Measurements from ENCODE around the gene KCTD18. TPM values are rescaled to one million over a fixed set of nuclear protein-coding genes. Genes with fewer than 3 reads are reported as not detected.

Gene KCTD18
- total and polyA plus RNA-seq, 2 of the 8 experiments (the other 6 are each of a cell fraction or from before 2014, with no cell fraction given), result 1.6 to 3.1 TPM

GRCh38 chr2:200509235-200509611 lies 645 bp downstream of the KCTD18 start:
- Histone ChIP-seq H3K23me2 (ENCODE audit: low read depth, low read length) (peaks cover 9% of the 10 kb centered on the region), H4K5ac (ENCODE audit: insufficient read length, low read depth, low read length) (no peak overlapping the region), H3K27ac (ENCODE audit: low read depth, low read length) (no peak overlapping the region), H2BK20ac (ENCODE audit: low read length) (no peak overlapping the region), H2AFZ (ENCODE audit: low read length) (peak overlapping the region; percentile 76), H3K4me3 (ENCODE audit: extremely low read depth in 1 of 4, insufficient read depth in 2 of 4, low read depth in 3 of 4, low read length in 4 of 4) (peak overlapping the region; percentile 56 to 84 (median 73)), H3K9ac (replicated peaks in 1 of 4; ENCODE audit: extremely low read depth in 1 of 4, low read depth in 3 of 4, low read length in 3 of 4) (peak overlapping the region in 3 of 4 experiments; percentile 16 to 51 (median 39); a peak in 4 of 7 replicates), H4K8ac (ENCODE audit: extremely low read depth, insufficient read depth, low read length) (peak overlapping the region; percentile 37; the same call in 1 of the 2 replicates), H3K9me3 (ENCODE audit: insufficient read depth in 2 of 2, low read depth in 1 of 2, low read length in 1 of 2) (no peaks in the 10 kb centered on the region), H4K20me1 (replicated peaks in 1 of 2; ENCODE audit: control insufficient read depth in 1 of 2, insufficient read depth in 2 of 2, low read length in 2 of 2) (no peaks in the 10 kb centered on the region), H3K23ac (ENCODE audit: insufficient read length) (no peak overlapping the region), H3K18ac (ENCODE audit: extremely low read depth, low read length) (peak overlapping the region; percentile 92), H2BK5ac (ENCODE audit: low read depth, low read length) (no peak overlapping the region; the same call in 1 of the 2 replicates), H3K36me3 (ENCODE audit: control insufficient read depth in 2 of 4, insufficient read depth in 4 of 4, low read length in 3 of 4) (no peaks in the 10 kb centered on the region), H3K79me2 (ENCODE audit: control insufficient read depth in 1 of 2, insufficient read depth in 2 of 2, low read length in 2 of 2) (no peaks in the 10 kb centered on the region), H2BK15ac (ENCODE audit: low read length) (no peak overlapping the region), H2BK12ac (ENCODE audit: low read depth, low read length) (no peak overlapping the region; the same call in 1 of the 2 replicates), H4K91ac (replicated peaks; ENCODE audit: insufficient read length, low read length) (peak overlapping the region; percentile 11), H3K14ac (ENCODE audit: insufficient read length) (no peak overlapping the region), H2BK120ac (replicated peaks; ENCODE audit: low read depth, low read length) (no peak overlapping the region), H2AK5ac (ENCODE audit: low read depth, low read length) (no peak overlapping the region), H3K4ac (replicated peaks; ENCODE audit: insufficient read length, low read depth, low read length) (peak overlapping the region; percentile 74), H3K56ac (replicated peaks; ENCODE audit: insufficient read length, low read depth, low read length) (peak overlapping the region; percentile 27), H3K27me3 (replicated peaks in 1 of 4; ENCODE audit: control insufficient read depth in 3 of 4, extremely low read depth in 1 of 4, insufficient read depth in 3 of 4, low read length in 3 of 4) (no peaks in the 10 kb centered on the region; a peak in 1 of 7 replicates), H3K4me2 (ENCODE audit: insufficient read depth in 1 of 2, low read depth in 2 of 2, low read length in 2 of 2) (peak overlapping the region; percentile 87 to 90), H3K79me1 (ENCODE audit: low read depth, low read length) (0 out of 2 replicates have a peak, but pooled peaks cover 2% of the 10 kb centered on the region), H3K4me1 (replicated peaks in 1 of 4; ENCODE audit: control insufficient read depth in 3 of 4, insufficient read depth in 4 of 4, low read length in 3 of 4) (peaks cover 0 to 3% (median under 1%) of the 10 kb centered on the region in 4 experiments; a peak in 2 of 7 replicates)
- CTCF ChIA-PET (ENCODE audit: partially characterized antibody), result interaction anchor here (0.7 to 4.2 kb wide), 10 partner anchors 13 to 525 kb away, joined by 3 to 49 read pairs (median 4); no protein-coding TSS in a partner anchor
- FAIRE-seq (no peak), DNase-seq (ENCODE audit: low read depth in 1 of 2, low spot score in 2 of 2) (peak in 1 of 2 experiments; percentile 48)
- POLR2A ChIA-PET (ENCODE audit: partially characterized antibody), result interaction anchor here (1.0 to 2.0 kb wide), 3 partner anchors 16 to 28 kb away, joined by 3 to 8 read pairs (median 4); partner anchors contain the start of gene SGO2
- WGBS, 2 experiments (ENCODE audit: extremely low coverage in 1 of 2, insufficient coverage in 1 of 2, insufficient read length in 1 of 2, insufficient replicate concordance in 2 of 2, low coverage in 1 of 2, low lambda C conversion rate in 2 of 2, missing lambda C conversion rate in 1 of 2), result 70% methylated on average over 8 of the region's 8 CpGs; no CpG with 5 or more reads in 1 of the 2 experiments
- no peak for TF ChIP-seq TAF1 (IDR thresholded peaks at IDR 0.05; ENCODE audit: low read depth, low read length)
- no peak for TF ChIP-seq TCF12 (IDR thresholded peaks at IDR 0.05; ENCODE audit: low read depth, low read length)
- no peak for TF ChIP-seq BACH1 (IDR thresholded peaks at IDR 0.05; ENCODE audit: low read length)
- TF ChIP-seq TBP (IDR thresholded peaks at IDR 0.05; ENCODE audit: low read depth, low read length), result no peak
- no peak for TF ChIP-seq HDAC6 (IDR thresholded peaks at IDR 0.05; ENCODE audit: low read depth, low read length)
- no peak for TF ChIP-seq FOSL1 (IDR thresholded peaks at IDR 0.05; ENCODE audit: insufficient read depth, low read depth, low read length)
- TF ChIP-seq, protein P1, sequence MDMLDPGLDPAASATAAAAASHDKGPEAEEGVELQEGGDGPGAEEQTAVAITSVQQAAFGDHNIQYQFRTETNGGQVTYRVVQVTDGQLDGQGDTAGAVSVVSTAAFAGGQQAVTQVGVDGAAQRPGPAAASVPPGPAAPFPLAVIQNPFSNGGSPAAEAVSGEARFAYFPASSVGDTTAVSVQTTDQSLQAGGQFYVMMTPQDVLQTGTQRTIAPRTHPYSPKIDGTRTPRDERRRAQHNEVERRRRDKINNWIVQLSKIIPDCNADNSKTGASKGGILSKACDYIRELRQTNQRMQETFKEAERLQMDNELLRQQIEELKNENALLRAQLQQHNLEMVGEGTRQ (IDR thresholded peaks at IDR 0.05; ENCODE audit: low read length), result no peak
- TF ChIP-seq, protein P2, sequence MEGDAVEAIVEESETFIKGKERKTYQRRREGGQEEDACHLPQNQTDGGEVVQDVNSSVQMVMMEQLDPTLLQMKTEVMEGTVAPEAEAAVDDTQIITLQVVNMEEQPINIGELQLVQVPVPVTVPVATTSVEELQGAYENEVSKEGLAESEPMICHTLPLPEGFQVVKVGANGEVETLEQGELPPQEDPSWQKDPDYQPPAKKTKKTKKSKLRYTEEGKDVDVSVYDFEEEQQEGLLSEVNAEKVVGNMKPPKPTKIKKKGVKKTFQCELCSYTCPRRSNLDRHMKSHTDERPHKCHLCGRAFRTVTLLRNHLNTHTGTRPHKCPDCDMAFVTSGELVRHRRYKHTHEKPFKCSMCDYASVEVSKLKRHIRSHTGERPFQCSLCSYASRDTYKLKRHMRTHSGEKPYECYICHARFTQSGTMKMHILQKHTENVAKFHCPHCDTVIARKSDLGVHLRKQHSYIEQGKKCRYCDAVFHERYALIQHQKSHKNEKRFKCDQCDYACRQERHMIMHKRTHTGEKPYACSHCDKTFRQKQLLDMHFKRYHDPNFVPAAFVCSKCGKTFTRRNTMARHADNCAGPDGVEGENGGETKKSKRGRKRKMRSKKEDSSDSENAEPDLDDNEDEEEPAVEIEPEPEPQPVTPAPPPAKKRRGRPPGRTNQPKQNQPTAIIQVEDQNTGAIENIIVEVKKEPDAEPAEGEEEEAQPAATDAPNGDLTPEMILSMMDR (IDR thresholded peaks at IDR 0.05; ENCODE audit: control extremely low read depth in 1 of 3, insufficient read depth in 1 of 3, low read depth in 1 of 3, low read length in 3 of 3), result no peak
- no peak for TF ChIP-seq SIX5 (IDR thresholded peaks at IDR 0.05; ENCODE audit: low read depth, low read length)
- TF ChIP-seq KDM1A (IDR thresholded peaks at IDR 0.05; ENCODE audit: borderline replicate concordance, low read length), result no peak
